Esophagus (tissue), 2 donors: ENCODE data around the gene OR1J2. TPM values are rescaled to one million over a fixed set of nuclear protein-coding genes. Genes with fewer than 3 reads are reported as not detected.
A peak's percentile ranks its signal among the peaks of the same experiment; 100 is the strongest.

Experiments
- H3K27ac ChIP-seq, 2 donors: one replicate each; pipeline ENCODE4 v1.5.1; 2013; ENCODE audit warnings: low read depth in 2 of 2, mild to moderate bottlenecking in 2 of 2, inconsistent platforms in 1 of 2, low read length in 1 of 2, moderate library complexity in 1 of 2
- H3K27me3 ChIP-seq, 2 donors: one replicate each; pipeline ENCODE4 v1.6.1; 2013; ENCODE audit warnings: low read length in 2 of 2, control low read depth in 1 of 2, mild to moderate bottlenecking in 1 of 2; ENCODE audit not compliant: insufficient read depth in 2 of 2, control insufficient read depth in 1 of 2
- H3K36me3 ChIP-seq, 2 donors: one replicate each; pipeline ENCODE4 v1.6.1; 2013; ENCODE audit warnings: low read length in 1 of 2; ENCODE audit not compliant: control insufficient read depth in 2 of 2, insufficient read depth in 2 of 2
- H3K4me1 ChIP-seq, 2 donors: one replicate each; pipeline ENCODE4 v1.6.1; 2013; ENCODE audit warnings: low read length in 1 of 2; ENCODE audit not compliant: control insufficient read depth in 2 of 2, insufficient read depth in 2 of 2
- H3K4me3 ChIP-seq, 2 donors: one replicate each; pipeline ENCODE4 v1.5.1; 2013; ENCODE audit warnings: low read length in 2 of 2, mild to moderate bottlenecking in 2 of 2, low read depth in 1 of 2, moderate library complexity in 1 of 2
- H3K9me3 ChIP-seq, 2 donors: one replicate each; pipeline ENCODE4 v1.6.1; 2013; ENCODE audit warnings: mild to moderate bottlenecking in 2 of 2, low read depth in 1 of 2, low read length in 1 of 2, moderate library complexity in 1 of 2; ENCODE audit not compliant: control insufficient read depth in 2 of 2, insufficient read depth in 1 of 2
- WGBS, 2 donors: extraction: QIAGEN DNeasy Blood & Tissue Kit; methylation state at CpG; one replicate each; pipeline ENCODE4 v1.1.7; 2013; 5-methylcytosine and 5-hydroxymethylcytosine counted together
- polyA plus RNA-seq, 2 donors: library from polyadenylated mRNA; stranded (reverse); fragments of 200-250 nt; gene quantifications; one replicate each; pipeline ENCODE4 v1.2.3, GENCODE V29; 2013
- donor health status: healthy with polysubstance abuse.
- donor health status: Bipolar disorder and iron deficiency.

Gene OR1J2, protein sequence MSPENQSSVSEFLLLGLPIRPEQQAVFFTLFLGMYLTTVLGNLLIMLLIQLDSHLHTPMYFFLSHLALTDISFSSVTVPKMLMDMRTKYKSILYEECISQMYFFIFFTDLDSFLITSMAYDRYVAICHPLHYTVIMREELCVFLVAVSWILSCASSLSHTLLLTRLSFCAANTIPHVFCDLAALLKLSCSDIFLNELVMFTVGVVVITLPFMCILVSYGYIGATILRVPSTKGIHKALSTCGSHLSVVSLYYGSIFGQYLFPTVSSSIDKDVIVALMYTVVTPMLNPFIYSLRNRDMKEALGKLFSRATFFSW
- under 1 TPM in 1 of 2 donors, not detected in 1; 0.04 TPM for polyA plus RNA-seq

DNA sequence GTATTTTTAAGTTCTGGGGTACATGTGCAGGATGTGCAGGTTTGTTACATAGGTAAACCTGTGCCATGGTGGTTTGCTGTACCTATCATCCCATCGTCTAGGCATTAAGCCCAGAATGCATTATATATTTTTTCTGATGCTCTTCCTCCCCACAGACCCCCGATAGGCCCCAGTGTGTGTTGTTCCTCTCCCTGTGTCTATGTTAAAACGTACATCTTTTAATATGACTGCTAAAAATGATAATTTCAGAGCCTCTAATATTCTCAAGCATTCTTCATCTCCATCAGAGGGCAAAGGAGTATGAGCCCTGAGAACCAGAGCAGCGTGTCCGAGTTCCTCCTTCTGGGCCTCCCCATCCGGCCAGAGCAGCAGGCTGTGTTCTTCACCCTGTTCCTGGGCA, at the start of gene OR1J2:
TSS of gene OR1J2 (plus strand) at position 301 of the 400 bp plus-strand sequence. CDS start at position 301, 0 bp downstream.
- H3K27me3 ChIP-seq, result peaks cover 0 to 2% of the 10 kb centered on the region in 2 donors
- H3K27ac ChIP-seq, result no peak within 1 kb of the TSS
- no peaks in the 10 kb centered on the region for H3K36me3 ChIP-seq
- H3K9me3 ChIP-seq, result no peaks in the 10 kb centered on the region
- H3K4me3 ChIP-seq, result no peak within 1 kb of the TSS
- H3K4me1 ChIP-seq, result no peaks in the 10 kb centered on the region
- 73 to 84% methylated on average over 6 of the region's 6 CpGs for WGBS, 2 donors

DNA sequence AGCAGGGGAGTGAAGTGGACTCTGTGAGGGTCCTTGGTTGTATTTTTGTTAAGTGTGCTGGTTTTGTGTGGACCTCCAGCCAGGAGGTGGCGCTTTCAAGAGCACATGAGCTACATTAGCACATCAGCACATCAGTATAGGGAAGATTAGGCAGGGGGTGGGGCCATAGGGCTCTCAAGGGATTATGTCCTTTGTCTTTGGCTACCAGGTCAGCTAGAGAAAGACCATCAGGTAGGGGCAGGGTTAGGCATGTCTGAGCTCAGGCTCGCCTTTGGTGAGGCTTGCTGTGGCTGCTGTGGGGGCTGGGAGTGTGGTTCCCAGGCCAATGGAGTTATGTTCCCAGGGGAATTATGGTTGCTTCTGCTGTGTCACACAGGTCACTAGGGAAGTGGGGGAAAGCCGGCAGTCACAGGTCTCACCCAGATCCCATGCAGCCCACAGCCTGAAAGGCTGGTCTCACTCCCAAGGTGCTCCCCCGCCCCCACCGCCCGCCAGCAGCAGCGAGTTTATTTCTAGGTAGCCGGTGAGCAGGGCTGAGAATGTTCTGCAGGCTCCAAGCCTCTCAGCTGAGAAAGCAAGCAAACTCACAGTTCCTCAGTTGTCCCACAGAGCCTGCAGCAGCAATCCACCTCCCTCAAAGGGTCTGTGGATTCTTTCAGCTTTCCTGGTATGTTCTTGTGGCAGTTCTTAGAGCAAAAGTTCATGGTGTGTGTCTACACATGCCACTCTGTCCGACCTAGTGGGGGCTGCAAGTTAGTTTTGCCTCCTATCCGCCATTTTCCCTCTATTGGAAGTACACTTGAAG, 46.6 kb upstream of the OR1J2 start:
- Histone ChIP-seq H3K4me3 (peak overlapping the region in 1 of 2 donors; percentile 48), H3K27ac (peak overlapping the region in 1 of 2 donors; percentile 65), H3K27me3 (no peaks in the 10 kb centered on the region), H3K9me3 (no peaks in the 10 kb centered on the region), H3K36me3 (no peaks in the 10 kb centered on the region), H3K4me1 (peaks cover 0 to 2% of the 10 kb centered on the region in 2 donors)
- WGBS, 2 donors, result 82 to 84% methylated on average over 10 of the region's 10 CpGs

DNA sequence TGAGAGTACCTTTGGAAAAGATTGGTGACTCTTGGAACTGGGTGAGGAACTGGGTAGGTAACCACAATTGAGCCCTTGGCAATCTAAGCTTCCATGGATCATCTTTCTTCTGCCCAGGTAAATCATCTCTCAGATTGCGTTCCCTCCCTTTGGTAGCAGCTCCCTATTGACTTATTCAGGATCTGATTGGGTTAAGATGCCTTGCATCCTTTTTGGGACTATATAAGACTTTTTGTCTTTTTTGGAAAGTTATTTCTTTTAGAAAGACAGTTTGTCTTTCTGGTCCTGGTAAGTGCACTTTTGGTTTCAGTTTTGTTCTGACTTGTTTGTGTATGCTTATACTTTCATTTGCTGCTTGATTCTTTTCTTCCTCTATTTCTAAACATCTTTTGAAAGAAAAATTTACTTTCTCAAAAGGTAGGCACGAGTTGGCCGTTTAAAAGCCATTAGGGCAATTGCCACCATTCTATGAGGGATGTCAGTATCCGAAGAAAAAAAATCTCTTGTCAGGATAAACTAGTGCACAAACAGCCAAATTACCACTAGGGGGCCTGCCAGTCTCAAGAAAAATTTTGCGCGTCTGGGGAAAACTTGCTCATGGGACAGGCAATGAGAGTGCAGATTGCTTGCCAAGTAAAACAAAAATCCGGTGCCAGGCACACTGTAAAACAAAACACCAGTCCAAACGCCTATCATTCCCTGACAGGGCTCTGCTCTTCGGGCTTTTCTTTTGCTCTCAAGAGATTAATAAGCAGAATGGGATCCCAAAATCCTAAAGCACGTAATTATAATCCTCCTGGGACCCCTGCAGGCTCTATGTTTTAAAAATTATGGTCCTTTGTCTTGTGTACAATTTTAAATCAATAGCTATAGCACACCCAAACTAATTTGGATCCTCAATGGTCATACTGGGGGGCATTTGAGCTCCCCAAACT, 45.7 kb upstream of the OR1J2 start:
- no peaks in the 10 kb centered on the region for H3K9me3 ChIP-seq
- H3K4me3 ChIP-seq, result peak overlapping the region in 1 of 2 donors; percentile 48
- peak overlapping the region in 1 of 2 donors; percentile 65 for H3K27ac ChIP-seq
- no peaks in the 10 kb centered on the region for H3K27me3 ChIP-seq
- H3K36me3 ChIP-seq, result no peaks in the 10 kb centered on the region
- peaks cover 0 to 2% of the 10 kb centered on the region in 2 donors for H3K4me1 ChIP-seq
- WGBS, 2 donors, result 9 to 13% methylated on average over 10 of the region's 10 CpGs

DNA sequence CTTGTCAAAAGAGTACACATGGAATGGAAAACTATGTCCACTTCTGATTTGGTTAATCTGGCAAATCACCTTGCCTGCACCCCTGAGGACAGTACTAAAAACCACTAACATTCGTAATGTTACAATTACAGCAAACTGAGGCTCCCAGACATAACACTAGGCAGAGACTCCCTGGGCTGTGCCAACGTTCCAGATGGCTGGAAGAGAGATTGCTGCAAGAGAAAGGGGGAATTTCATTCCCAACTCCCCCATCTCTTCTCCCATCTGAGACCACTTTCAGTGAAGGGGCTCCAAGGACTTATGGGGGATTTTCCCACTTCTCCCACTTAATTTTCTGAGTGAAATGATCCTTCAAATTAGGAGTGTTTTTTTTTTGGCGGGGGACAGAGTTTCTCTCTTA, 44.1 kb upstream of the OR1J2 start:
- 69 to 75% methylated on average over 3 of the region's 3 CpGs for WGBS, 2 donors
- Histone ChIP-seq H3K4me1 (peaks cover 0 to 2% of the 10 kb centered on the region in 2 donors), H3K27ac (no peak overlapping the region)

DNA sequence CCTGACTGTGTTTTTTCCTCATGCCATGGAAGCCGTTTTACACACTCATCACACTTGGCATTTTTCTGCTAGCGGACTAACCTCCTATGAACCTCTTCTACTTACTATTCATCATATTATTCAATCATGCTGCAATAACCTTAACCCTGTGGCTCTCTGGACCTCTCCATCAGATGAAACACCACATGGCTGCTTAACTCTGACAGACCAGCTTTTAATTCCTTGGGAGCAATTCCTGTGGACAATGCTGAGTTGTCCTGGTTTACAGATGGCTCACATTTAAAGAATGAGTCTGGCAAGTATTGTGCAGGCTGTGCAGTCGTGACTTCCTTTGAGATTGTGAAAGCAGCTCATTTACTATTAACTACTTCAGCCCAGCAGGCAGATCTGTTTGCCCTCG, 41.9 kb upstream of the OR1J2 start:
- WGBS, 2 donors, result 56 to 63% methylated on average over 4 of the region's 4 CpGs
- Histone ChIP-seq H3K36me3 (no peaks in the 10 kb centered on the region), H3K27ac (no peak overlapping the region), H3K27me3 (no peaks in the 10 kb centered on the region), H3K4me3 (no peak overlapping the region), H3K9me3 (no peaks in the 10 kb centered on the region), H3K4me1 (peaks cover 0 to 2% of the 10 kb centered on the region in 2 donors)

More for the DNA sequence above, 44.1 kb upstream of the OR1J2 start:
- no peaks in the 10 kb centered on the region for H3K9me3 ChIP-seq
- H3K36me3 ChIP-seq, result no peaks in the 10 kb centered on the region
- H3K27me3 ChIP-seq, result no peaks in the 10 kb centered on the region
- H3K4me3 ChIP-seq, result no peak overlapping the region

DNA sequence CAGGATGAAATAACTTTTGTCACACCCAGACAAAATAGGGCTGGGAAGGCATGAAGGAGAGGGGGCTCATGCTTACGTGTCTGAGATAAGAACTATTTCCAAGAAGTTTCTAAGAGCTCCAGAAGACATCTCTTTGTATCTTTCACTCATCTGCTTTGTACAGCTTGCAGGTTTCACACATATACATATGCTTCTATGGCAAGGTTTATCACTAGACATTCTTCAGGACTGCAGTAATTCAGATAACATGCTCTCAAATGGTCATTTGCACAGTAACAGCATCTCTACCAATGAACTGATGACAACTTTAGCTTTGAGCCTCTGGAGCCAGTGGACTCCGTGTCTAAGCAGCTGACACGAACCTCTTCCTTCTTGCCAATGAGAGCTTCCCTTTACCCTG, 36.0 kb upstream of the OR1J2 start:
- H3K27me3 ChIP-seq, result no peaks in the 10 kb centered on the region
- peaks cover 0 to 2% of the 10 kb centered on the region in 2 donors for H3K9me3 ChIP-seq
- H3K36me3 ChIP-seq, result no peaks in the 10 kb centered on the region
- H3K4me3 ChIP-seq, result no peak overlapping the region
- H3K27ac ChIP-seq, result no peak overlapping the region
- H3K4me1 ChIP-seq, result no peaks in the 10 kb centered on the region
- WGBS, 2 donors, result 75 to 82% methylated on average over 3 of the region's 3 CpGs

DNA sequence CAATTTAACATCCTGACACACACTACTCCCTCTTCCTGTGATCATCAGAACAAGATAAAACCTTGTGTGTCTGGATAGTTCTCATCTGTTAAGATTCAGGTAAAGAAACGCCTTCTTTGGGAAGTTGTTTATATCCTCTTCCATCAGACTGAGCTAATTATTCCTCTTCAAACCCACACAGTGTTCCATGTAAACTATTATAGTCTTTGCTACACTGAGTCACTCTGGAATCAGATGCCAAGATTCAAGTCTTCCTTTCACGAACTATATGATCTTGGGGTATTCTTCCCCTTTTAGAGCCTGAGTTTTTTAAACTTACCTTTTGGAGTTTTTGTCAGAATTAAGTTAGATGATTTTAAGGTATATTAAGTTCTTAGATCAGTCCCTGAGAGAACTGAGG, 34.9 kb upstream of the OR1J2 start:
- WGBS, 2 donors, result 42 to 48% methylated on average over 2 of the region's 2 CpGs
- peaks cover 0 to 2% of the 10 kb centered on the region in 2 donors for H3K9me3 ChIP-seq
- no peaks in the 10 kb centered on the region for H3K4me1 ChIP-seq
- no peak overlapping the region for H3K4me3 ChIP-seq
- H3K36me3 ChIP-seq, result no peaks in the 10 kb centered on the region
- H3K27ac ChIP-seq, result no peak overlapping the region
- H3K27me3 ChIP-seq, result no peaks in the 10 kb centered on the region

DNA sequence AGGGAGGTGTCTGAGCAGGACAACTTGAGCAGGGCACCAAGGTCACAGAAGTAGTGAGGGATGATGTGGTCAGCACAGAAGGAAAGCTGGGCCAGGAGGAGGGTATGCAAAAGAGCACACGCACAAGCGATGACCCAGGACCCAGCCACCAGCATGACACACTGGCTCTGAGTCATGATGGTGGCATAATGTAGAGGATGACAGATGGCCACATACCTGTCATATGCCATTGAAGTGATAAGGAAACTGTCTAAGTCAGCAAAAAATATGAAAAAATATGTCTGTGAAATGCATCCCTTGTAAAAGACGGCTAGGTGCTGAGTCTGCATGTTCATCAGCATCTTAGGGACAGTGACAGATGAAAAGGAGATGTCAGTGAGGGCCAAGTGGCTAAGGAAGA, 33.3 kb upstream of the OR1J2 start:
- Histone ChIP-seq H3K9me3 (peaks cover 0 to 2% of the 10 kb centered on the region in 2 donors), H3K4me1 (no peaks in the 10 kb centered on the region), H3K27ac (no peak overlapping the region), H3K27me3 (no peaks in the 10 kb centered on the region), H3K36me3 (no peaks in the 10 kb centered on the region), H3K4me3 (no peak overlapping the region)
- 86% methylated on average over 3 of the region's 3 CpGs for WGBS, 2 donors

DNA sequence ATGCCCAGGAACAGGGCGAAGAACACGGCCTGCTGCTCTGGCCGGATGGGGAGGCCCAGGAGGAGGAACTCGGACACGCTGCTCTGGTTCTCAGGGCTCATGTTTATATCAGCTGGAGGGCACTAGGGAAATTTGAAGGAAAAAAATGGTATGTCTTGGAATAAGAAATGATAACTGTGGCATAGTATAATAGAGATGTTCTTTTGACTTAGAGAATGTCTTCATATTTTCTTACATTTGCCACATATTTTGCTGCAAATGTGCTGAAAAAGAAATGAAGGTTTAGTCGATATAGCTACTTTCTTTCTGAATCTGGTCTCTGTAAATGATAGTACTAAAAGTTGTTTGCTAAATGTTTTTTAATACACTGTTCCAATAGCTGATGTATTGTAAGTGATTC, 32.8 kb upstream of the OR1J2 start, which contains the start of gene OR1J1:
TSS of gene OR1J1 (minus strand) at position 101 of the 400 bp plus-strand sequence. CDS start at position 101, 0 bp downstream.
- Histone ChIP-seq H3K4me3 (no peak within 1 kb of the TSS), H3K4me1 (no peaks in the 10 kb centered on the region), H3K27ac (no peak within 1 kb of the TSS), H3K36me3 (no peaks in the 10 kb centered on the region), H3K27me3 (no peaks in the 10 kb centered on the region), H3K9me3 (peaks cover 0 to 2% of the 10 kb centered on the region in 2 donors)
- 88 to 92% methylated on average over 6 of the region's 6 CpGs for WGBS, 2 donors
